Activated T-cell treated with anti-CD3 and anti-CD28 coated beads, Interleukin-2, amount 50 U/mL, for 24 hours (primary cell): ENCODE data around the gene MED6.
A peak's percentile ranks its signal among the peaks of the same experiment; 100 is the strongest.

ENCODE experiments used
- DNase-seq: peaks from one replicate; pipeline ENCODE4 v3.0.0-alpha.2; 2020
- H3K27ac Mint-ChIP-seq: 2 replicates; pipeline ENCODE4 v1.8.0; 2020; ENCODE audit warnings: mild to moderate bottlenecking, mixed read lengths
- H3K27me3 Mint-ChIP-seq: 2 replicates; pipeline ENCODE4 v1.8.0; 2020; ENCODE audit warnings: mixed read lengths
- H3K36me3 Mint-ChIP-seq: 2 replicates; pipeline ENCODE4 v1.8.0; 2020; ENCODE audit warnings: low read depth, mixed read lengths
- H3K4me1 Mint-ChIP-seq: 2 replicates; pipeline ENCODE4 v1.8.0; 2020; ENCODE audit warnings: low read depth, mixed read lengths
- H3K4me3 Mint-ChIP-seq: 2 replicates; pipeline ENCODE4 v1.8.0; 2020; ENCODE audit warnings: mild to moderate bottlenecking, moderate library complexity, mixed read lengths
- H3K9me3 Mint-ChIP-seq: 2 replicates; pipeline ENCODE4 v1.8.0; 2020; ENCODE audit warnings: mixed read lengths

MED6 gene

GRCh38 chr14:70567791-70568190 lies 32.7 kb downstream of the MED6 start:
- H3K4me3 Mint-ChIP-seq: no peak overlapping the region
- peaks cover 17% of the 10 kb centered on the region for H3K9me3 Mint-ChIP-seq
- no peaks in the 10 kb centered on the region for H3K27me3 Mint-ChIP-seq
- no peak overlapping the region for H3K27ac Mint-ChIP-seq
- DNase-seq: no peak
- peaks cover 90% of the 10 kb centered on the region for H3K36me3 Mint-ChIP-seq
- H3K4me1 Mint-ChIP-seq: peaks cover 23% of the 10 kb centered on the region

- no peak overlapping the region for H3K27ac Mint-ChIP-seq
- H3K27me3 Mint-ChIP-seq: no peaks in the 10 kb centered on the region
- H3K4me1 Mint-ChIP-seq: no peaks in the 10 kb centered on the region
- H3K36me3 Mint-ChIP-seq: peaks cover 79% of the 10 kb centered on the region
- H3K9me3 Mint-ChIP-seq: peaks cover 26% of the 10 kb centered on the region
- no peak for DNase-seq
- no peak overlapping the region for H3K4me3 Mint-ChIP-seq
Measured at GRCh38 chr14:70563869-70564268, 36.6 kb downstream of the MED6 start.

GRCh38 chr14:70563417-70563816 lies 37.0 kb downstream of the MED6 start:
- Mint-ChIP-seq H3K27ac (no peak overlapping the region), H3K4me3 (no peak overlapping the region), H3K4me1 (no peaks in the 10 kb centered on the region), H3K36me3 (peaks cover 74% of the 10 kb centered on the region), H3K9me3 (peaks cover 26% of the 10 kb centered on the region), H3K27me3 (no peaks in the 10 kb centered on the region)
- no peak for DNase-seq

- peaks cover 7% of the 10 kb centered on the region for H3K4me1 Mint-ChIP-seq
- H3K4me3 Mint-ChIP-seq: no peak overlapping the region
- no peak for DNase-seq
- H3K9me3 Mint-ChIP-seq: peaks cover 21% of the 10 kb centered on the region
- H3K27me3 Mint-ChIP-seq: no peaks in the 10 kb centered on the region
- peaks cover 38% of the 10 kb centered on the region for H3K36me3 Mint-ChIP-seq
- no peak overlapping the region for H3K27ac Mint-ChIP-seq
Measured at GRCh38 chr14:70558356-70558755, 42.1 kb downstream of the MED6 start.

GRCh38 chr14:70555890-70556289 lies 44.6 kb downstream of the MED6 start:
- Mint-ChIP-seq H3K27ac (no peak overlapping the region), H3K4me3 (peak overlapping the region; percentile 34), H3K27me3 (no peaks in the 10 kb centered on the region), H3K9me3 (peaks cover under 1% of the 10 kb centered on the region), H3K36me3 (peaks cover 15% of the 10 kb centered on the region), H3K4me1 (peaks cover 7% of the 10 kb centered on the region)
- DNase-seq: no peak

- Mint-ChIP-seq H3K4me3 (no peak overlapping the region), H3K4me1 (peaks cover 3% of the 10 kb centered on the region), H3K27ac (no peak overlapping the region), H3K9me3 (peaks cover 3% of the 10 kb centered on the region), H3K27me3 (no peaks in the 10 kb centered on the region), H3K36me3 (peaks cover 7% of the 10 kb centered on the region)
- no peak for DNase-seq
Measured at GRCh38 chr14:70538087-70538486, 62.4 kb downstream of the MED6 start.

GRCh38 chr14:70536830-70537229 lies 63.6 kb downstream of the MED6 start:
- DNase-seq: no peak
- Mint-ChIP-seq H3K4me1 (peaks cover 3% of the 10 kb centered on the region), H3K36me3 (peaks cover 15% of the 10 kb centered on the region), H3K4me3 (no peak overlapping the region), H3K9me3 (peaks cover 6% of the 10 kb centered on the region), H3K27ac (no peak overlapping the region), H3K27me3 (no peaks in the 10 kb centered on the region)

GRCh38 chr14:70534904-70535303 lies 65.6 kb downstream of the MED6 start, which contains the start of gene ADAM20:
Gene ADAM20, minus strand, starts transcription at chr14:70535004. Its CDS starts 10,247 bp downstream, at chr14:70524757.
- Mint-ChIP-seq H3K36me3 (peaks cover 22% of the 10 kb centered on the region), H3K4me1 (peaks cover 3% of the 10 kb centered on the region), H3K4me3 (no peak within 1 kb of the TSS), H3K9me3 (peaks cover 6% of the 10 kb centered on the region), H3K27ac (no peak within 1 kb of the TSS), H3K27me3 (no peaks in the 10 kb centered on the region)
- no peak for DNase-seq
